Measurements from ENCODE around the gene TRMT11. TPM values are rescaled to one million over a fixed set of nuclear protein-coding genes. Genes with fewer than 3 reads are reported as not detected.

The TRMT11 gene
- total RNA-seq, 6 experiments from 2014 or later, result 12.8 to 20.7 (median 15.2) TPM

DNA sequence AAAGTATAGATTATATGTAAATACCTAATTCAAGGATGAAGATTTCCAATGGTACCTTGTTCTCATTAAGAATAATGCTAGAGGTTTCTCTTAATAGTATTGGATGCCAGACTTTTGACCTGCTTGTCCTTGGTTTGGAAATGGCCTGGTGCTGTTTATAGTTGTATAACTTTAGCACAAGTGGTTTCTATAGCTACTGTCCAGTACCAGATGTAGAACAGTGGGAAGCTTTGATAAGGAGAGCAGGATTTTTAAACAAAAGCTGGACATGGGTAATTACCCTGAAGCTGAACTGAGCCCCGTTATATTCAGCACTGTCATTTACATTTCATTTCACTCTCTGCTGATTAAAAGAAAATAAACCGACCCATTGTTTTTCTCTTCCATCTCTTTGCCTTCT lies 43.7 kb downstream of the TRMT11 start:
- H3K9me3 Mint-ChIP-seq, result no peaks in the 10 kb centered on the region
- DNase-seq, result no peak
- TF ChIP-seq, protein P1, sequence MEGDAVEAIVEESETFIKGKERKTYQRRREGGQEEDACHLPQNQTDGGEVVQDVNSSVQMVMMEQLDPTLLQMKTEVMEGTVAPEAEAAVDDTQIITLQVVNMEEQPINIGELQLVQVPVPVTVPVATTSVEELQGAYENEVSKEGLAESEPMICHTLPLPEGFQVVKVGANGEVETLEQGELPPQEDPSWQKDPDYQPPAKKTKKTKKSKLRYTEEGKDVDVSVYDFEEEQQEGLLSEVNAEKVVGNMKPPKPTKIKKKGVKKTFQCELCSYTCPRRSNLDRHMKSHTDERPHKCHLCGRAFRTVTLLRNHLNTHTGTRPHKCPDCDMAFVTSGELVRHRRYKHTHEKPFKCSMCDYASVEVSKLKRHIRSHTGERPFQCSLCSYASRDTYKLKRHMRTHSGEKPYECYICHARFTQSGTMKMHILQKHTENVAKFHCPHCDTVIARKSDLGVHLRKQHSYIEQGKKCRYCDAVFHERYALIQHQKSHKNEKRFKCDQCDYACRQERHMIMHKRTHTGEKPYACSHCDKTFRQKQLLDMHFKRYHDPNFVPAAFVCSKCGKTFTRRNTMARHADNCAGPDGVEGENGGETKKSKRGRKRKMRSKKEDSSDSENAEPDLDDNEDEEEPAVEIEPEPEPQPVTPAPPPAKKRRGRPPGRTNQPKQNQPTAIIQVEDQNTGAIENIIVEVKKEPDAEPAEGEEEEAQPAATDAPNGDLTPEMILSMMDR (IDR thresholded peaks at IDR 0.05), result no peak
- H3K27ac Mint-ChIP-seq, result no peak overlapping the region
- H3K4me1 Mint-ChIP-seq (ENCODE audit: low read depth), result peaks cover 39% of the 10 kb centered on the region
- peaks cover 1% of the 10 kb centered on the region; the same call in 1 of the 2 replicates for H3K27me3 Mint-ChIP-seq (ENCODE audit: insufficient read depth)
- peaks cover 4% of the 10 kb centered on the region; the same call in 1 of the 2 replicates for H3K36me3 Mint-ChIP-seq (ENCODE audit: low read depth)
- no peak overlapping the region for H3K4me3 Mint-ChIP-seq

DNA sequence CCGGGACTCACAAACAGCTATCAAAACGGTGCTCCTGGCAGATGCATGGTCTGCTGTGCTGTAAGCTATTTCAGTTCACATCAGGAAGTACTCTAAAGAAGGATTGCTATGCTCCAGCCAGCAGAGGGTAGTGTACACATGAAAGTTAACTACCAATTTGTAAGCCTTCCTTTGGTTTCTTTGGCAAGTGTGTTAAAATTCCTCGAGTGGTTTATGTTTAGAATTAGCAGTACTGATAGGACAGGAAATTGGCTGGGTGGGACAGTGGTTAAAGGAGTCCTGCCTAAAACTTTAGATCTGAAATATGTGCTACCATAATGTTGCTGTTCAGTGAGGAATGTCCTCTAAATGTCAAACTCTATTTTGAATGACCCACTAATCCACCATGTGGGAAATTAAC lies 47.4 kb downstream of the TRMT11 start:
- peaks cover 1% of the 10 kb centered on the region; the same call in 1 of the 2 replicates for H3K27me3 Mint-ChIP-seq (ENCODE audit: insufficient read depth)
- TF ChIP-seq, protein P1 (IDR thresholded peaks at IDR 0.05), result peak; percentile 83
- H3K9me3 Mint-ChIP-seq, result no peaks in the 10 kb centered on the region
- H3K4me3 Mint-ChIP-seq, result no peak overlapping the region
- H3K4me1 Mint-ChIP-seq (ENCODE audit: low read depth), result peaks cover 29% of the 10 kb centered on the region
- peaks cover 13% of the 10 kb centered on the region; the same call in 1 of the 2 replicates for H3K36me3 Mint-ChIP-seq (ENCODE audit: low read depth)
- peak; percentile 92 for DNase-seq
- 0 out of 2 replicates have a peak overlapping the region, but pooled peaks have one; percentile 25 for H3K27ac Mint-ChIP-seq

DNA sequence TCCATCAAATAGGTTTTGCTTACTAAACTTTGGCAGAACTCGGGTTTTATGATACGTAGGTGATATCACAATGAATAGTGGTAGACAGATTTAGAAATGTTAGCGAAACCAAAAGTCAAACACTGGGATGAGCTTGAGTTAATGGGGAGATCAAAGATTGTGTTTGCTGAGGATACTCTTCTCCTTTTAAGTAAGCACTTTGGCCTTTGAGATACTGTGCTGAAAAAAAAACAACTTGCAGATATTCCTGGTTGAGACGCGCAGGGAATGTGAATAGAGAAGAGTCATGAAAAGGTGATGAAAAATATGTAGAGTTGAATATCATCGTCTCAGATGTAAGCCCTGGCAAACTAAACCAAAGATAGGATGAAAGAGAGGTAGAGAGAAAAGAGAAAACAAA lies 48.3 kb downstream of the TRMT11 start:
- Mint-ChIP-seq H3K27me3 (ENCODE audit: insufficient read depth) (peaks cover 1% of the 10 kb centered on the region; the same call in 1 of the 2 replicates), H3K9me3 (no peaks in the 10 kb centered on the region), H3K4me1 (ENCODE audit: low read depth) (peaks cover 38% of the 10 kb centered on the region), H3K27ac (no peak overlapping the region), H3K4me3 (no peak overlapping the region), H3K36me3 (ENCODE audit: low read depth) (peaks cover 13% of the 10 kb centered on the region; the same call in 1 of the 2 replicates)
- no peak for DNase-seq
- TF ChIP-seq, protein P1 (IDR thresholded peaks at IDR 0.05), result no peak

DNA sequence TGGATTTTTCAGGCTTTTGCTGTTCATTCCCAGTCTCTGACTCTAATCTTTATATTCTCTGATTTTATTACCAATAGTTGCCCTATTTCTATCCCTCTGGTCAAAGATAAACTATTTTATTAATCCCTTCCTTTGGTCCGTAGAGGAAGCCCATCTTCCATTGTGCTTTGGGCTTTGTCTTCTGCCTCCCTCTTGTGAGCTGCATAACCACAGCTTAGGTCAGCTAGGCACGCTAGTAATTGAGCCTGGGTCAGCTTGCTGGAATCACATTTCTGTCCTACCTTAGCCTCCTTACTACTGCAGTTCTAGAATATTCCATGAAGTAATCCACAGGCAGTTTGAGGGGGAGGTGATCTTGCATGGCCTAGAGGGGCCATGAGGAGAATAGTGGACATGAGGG lies 49.4 kb downstream of the TRMT11 start:
- Mint-ChIP-seq H3K9me3 (no peaks in the 10 kb centered on the region), H3K4me3 (no peak overlapping the region), H3K36me3 (ENCODE audit: low read depth) (peaks cover 13% of the 10 kb centered on the region; the same call in 1 of the 2 replicates), H3K27me3 (ENCODE audit: insufficient read depth) (peaks cover 1% of the 10 kb centered on the region; the same call in 1 of the 2 replicates), H3K4me1 (ENCODE audit: low read depth) (peaks cover 50% of the 10 kb centered on the region), H3K27ac (no peak overlapping the region)
- DNase-seq, result no peak
- TF ChIP-seq, protein P1 (IDR thresholded peaks at IDR 0.05), result no peak

DNA sequence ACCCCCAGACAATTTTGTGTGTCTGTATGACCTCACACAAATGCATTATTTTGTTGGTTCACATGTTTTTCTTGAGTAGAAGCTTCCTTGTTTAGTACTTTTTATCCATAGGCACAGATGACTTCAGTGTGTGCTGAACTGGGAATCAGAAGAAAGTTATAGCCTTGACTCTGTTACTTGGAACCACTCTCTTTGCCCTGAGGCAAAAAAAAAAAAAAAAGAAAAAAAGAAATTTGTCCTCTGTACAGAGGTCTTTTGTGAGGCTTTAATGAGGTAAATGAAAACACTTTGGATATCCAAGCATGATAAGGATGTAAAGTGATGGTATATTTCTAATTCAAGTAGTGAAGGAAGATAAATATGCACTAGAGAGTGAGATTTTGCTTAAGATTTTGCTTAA lies 51.9 kb downstream of the TRMT11 start:
- TF ChIP-seq, protein P1 (IDR thresholded peaks at IDR 0.05), result no peak
- peaks cover 18% of the 10 kb centered on the region; the same call in 1 of the 2 replicates for H3K36me3 Mint-ChIP-seq (ENCODE audit: low read depth)
- H3K9me3 Mint-ChIP-seq, result no peaks in the 10 kb centered on the region; the same call in 1 of the 2 replicates
- peaks cover 66% of the 10 kb centered on the region for H3K4me1 Mint-ChIP-seq (ENCODE audit: low read depth)
- no peak overlapping the region for H3K4me3 Mint-ChIP-seq
- DNase-seq, result no peak
- H3K27me3 Mint-ChIP-seq (ENCODE audit: insufficient read depth), result peaks cover 1% of the 10 kb centered on the region; the same call in 1 of the 2 replicates
- peak overlapping the region; percentile 42 for H3K27ac Mint-ChIP-seq

All from HFFc6 (cell line).